HepG2 (cell line): ENCODE measurements around the gene CCNB1. TPM values are rescaled to one million over a fixed set of nuclear protein-coding genes. Genes with fewer than 3 reads are reported as not detected.

Experiments
- HINFP ChIP-seq: sonication (generic); formaldehyde crosslinking; IDR thresholded peaks from 2 replicates; pipeline ENCODE4 v1.4.0; 2020; ENCODE audit warnings: low read depth, mild to moderate bottlenecking, missing genetic modification reagents
- KAT7 ChIP-seq: IDR thresholded peaks from 2 replicates; pipeline ENCODE4 v1.6.1; 2018; ENCODE audit warnings: borderline replicate concordance, missing compliant biosample characterization
- KDM5A ChIP-seq: fragments of 200-600 bp; sonication (generic); IDR thresholded peaks from 2 replicates; pipeline ENCODE4 v1.7.0; 2018; ENCODE audit warnings: antibody characterized with exemption, mild to moderate bottlenecking, low read length, borderline replicate concordance
- KIAA2018 ChIP-seq: sonication (generic); formaldehyde crosslinking; IDR thresholded peaks from 2 replicates; pipeline ENCODE4 v1.5.0; 2020; ENCODE audit warnings: mild to moderate bottlenecking, missing genetic modification reagents, borderline replicate concordance
- KLF12 ChIP-seq: sonication (generic); formaldehyde crosslinking; IDR thresholded peaks from 2 replicates; pipeline ENCODE4 v1.4.0; 2020; ENCODE audit warnings: missing genetic modification reagents, borderline replicate concordance
- MTA3 ChIP-seq: sonication (generic); formaldehyde crosslinking; IDR thresholded peaks from 2 replicates; pipeline ENCODE4 v1.4.0; 2020; ENCODE audit warnings: missing genetic modification reagents
- SOX13 ChIP-seq, 3 experiments: fragments of 450-650 bp in 1 of 3; sonication (generic) in 1 of 3; formaldehyde crosslinking in 1 of 3; IDR thresholded peaks in 2 of 3; conservative IDR thresholded peaks in 1 of 3; 2 replicates each; pipeline versions ENCODE4 v1.5.0 to v1.6.1; 2016 to 2020; ENCODE audit warnings: antibody characterized with exemption in 1 of 3, mild to moderate bottlenecking in 1 of 3, missing compliant biosample characterization in 1 of 3, missing genetic modification reagents in 1 of 3, moderate library complexity in 1 of 3
- TFAP4 ChIP-seq: sonication (generic); IDR thresholded peaks from 2 replicates; pipeline ENCODE4 v1.6.1; 2016; ENCODE audit warnings: low read depth, borderline replicate concordance
- ZBTB14 ChIP-seq: sonication (generic); formaldehyde crosslinking; IDR thresholded peaks from 2 replicates; pipeline ENCODE4 v1.4.0; 2020; ENCODE audit warnings: missing genetic modification reagents
- ZBTB4 ChIP-seq: sonication (generic); formaldehyde crosslinking; IDR thresholded peaks from 2 replicates; pipeline ENCODE4 v1.4.0; 2020; ENCODE audit warnings: missing genetic modification reagents, mild to moderate bottlenecking, borderline replicate concordance
- polyA plus RNA-seq, 8 experiments: library from polyadenylated mRNA; depleted of rRNA in 3 of 8; stranded (reverse) in 7 of 8; unstranded in 1 of 8; fragments of >200 nt; fragmentation: Illumina TruSeq in 4 of 8; extraction: Trizol in 4 of 8; gene quantifications; 2 replicates each; pipeline versions ENCODE4 v1.2.1 to v1.2.3, GENCODE V29; 2011 to 2016; ENCODE audit warnings: low read depth in 4 of 8, missing spikeins in 1 of 8, mixed read lengths in 1 of 8; ENCODE audit not compliant: insufficient read depth in 1 of 8
- total RNA-seq, 5 experiments: library from RNA; depleted of rRNA; stranded (reverse); fragments of >200 nt; fragmentation: Illumina TruSeq; extraction: Trizol; gene quantifications; 2 replicates each; pipeline ENCODE4 v1.2.3, GENCODE V29; 2016; ENCODE audit warnings: low read depth in 1 of 5

CCNB1 gene
- total and polyA plus RNA-seq, 2 of the 13 experiments (the other 11 are each of a cell fraction or from before 2014, with no cell fraction given): 82.3 to 316 TPM

GRCh38 chr5:69166686-69167492, at the start of gene CCNB1 (continued):
- peak; percentile 47; the same call in 1 of the 2 replicates for TF ChIP-seq KIAA2018
- TF ChIP-seq HINFP: peak; percentile 70; the same call in 1 of the 2 replicates
- TF ChIP-seq KDM5A: peak; percentile 78
- peak; percentile 74; the same call in 1 of the 2 replicates for TF ChIP-seq KLF12 (CRISPR knock-in tag)
- TF ChIP-seq MTA3 (CRISPR knock-in tag): no peak
- TF ChIP-seq ZBTB14 (CRISPR knock-in tag): no peak
- no peak for TF ChIP-seq SOX13 (IDR thresholded peaks at IDR 0.05)
- peak in 1 of 2 experiments; percentile 44; a peak in 2 of 4 replicates for TF ChIP-seq SOX13 (CRISPR knock-in tag; conservative IDR thresholded peaks at IDR 0.05 in 1 of 2, IDR thresholded peaks at IDR 0.05 in 1 of 2)
- TF ChIP-seq KAT7 (CRISPR knock-in tag): peak; percentile 26; the same call in 1 of the 2 replicates
- TF ChIP-seq TFAP4: peak; percentile 76; the same call in 1 of the 2 replicates
- TF ChIP-seq ZBTB4 (CRISPR knock-in tag): peak; percentile 58; the same call in 1 of the 2 replicates
